HG03066 (cell line): Measurements from ENCODE around the gene REX1BD.
A peak's percentile ranks its signal among the peaks of the same experiment; 100 is the strongest.

Experiments
- ATAC-seq: cut with Tn5 transposase; IDR thresholded peaks from one replicate; pipeline ENCODE4 v1.9.1; 2021; ENCODE audit warnings: low read depth; ENCODE audit not compliant: unreplicated experiment

The REX1BD gene

DNA sequence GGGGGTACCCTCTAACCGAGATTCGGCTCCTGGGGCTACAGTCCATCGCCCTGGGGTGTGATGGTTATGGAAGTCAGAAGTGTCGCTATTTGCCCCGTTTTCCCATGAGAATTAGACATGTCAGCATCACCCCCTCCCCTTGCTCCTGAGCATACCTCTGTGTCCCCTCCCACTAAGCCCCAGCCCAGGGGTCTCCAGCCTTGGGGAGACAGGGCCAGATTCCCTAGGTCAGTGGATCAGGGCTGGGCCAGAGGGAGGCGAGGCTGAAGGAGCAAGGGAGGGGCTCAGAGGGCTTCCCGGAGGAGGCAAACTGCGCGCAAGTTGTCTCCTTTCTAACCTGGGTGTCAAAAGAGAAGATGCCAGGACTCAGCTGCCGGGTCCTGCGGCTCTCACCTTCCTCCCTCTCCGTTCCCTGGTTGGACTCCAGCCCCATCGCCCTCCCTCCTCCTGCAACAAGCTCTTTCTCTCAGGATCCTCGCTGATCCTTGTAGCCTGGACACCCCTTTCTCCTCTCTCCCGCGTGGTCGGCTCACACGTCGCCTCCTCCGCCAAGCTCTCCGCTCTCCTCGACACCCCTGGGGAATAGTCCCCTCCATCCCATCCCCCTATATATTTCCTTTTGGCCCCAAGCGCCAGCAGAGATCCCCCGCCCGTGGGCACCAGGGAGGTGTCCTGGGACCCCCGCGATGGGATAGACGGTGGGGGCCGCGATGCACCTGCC lies 23.6 kb downstream of the REX1BD start:
- no peak for ATAC-seq

GRCh38 chr19:18612772-18613588 lies 24.4 kb downstream of the REX1BD start, which contains the start of gene TMEM59L:
TSS of gene TMEM59L (plus strand) at chr19:18612870. CDS start at chr19:18612959, 89 bp downstream.
- ATAC-seq = no peak

DNA sequence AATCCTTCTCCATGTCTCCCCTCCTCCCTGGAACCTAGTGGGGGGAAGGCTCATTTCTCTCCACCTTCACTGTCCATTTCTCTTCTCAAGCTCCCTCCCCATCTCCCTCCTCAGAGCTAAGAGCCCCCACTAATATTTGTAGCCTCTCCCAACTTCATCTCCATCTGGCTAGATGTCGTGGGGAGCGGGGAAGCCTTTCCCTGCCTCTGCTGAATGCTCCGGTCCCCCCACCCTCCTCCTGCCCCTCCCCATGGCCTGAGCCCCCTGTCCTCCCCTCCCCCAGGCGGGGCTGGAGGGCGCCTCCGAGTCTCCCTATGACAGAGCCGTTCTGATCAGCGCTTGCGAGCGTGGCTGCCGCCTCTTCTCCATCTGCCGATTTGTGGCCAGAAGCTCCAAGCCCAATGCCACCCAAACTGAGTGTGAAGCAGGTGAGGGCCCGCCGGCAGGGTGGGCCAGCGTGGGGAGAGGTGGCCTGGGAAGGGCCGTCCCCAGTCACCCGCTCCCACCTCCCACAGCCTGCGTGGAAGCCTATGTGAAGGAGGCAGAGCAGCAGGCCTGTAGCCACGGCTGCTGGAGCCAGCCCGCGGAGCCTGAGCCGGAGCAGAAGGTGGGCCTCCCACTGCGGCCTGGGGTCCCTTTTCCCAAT lies 25.1 kb downstream of the REX1BD start:
- ATAC-seq = no peak

GRCh38 chr19:18616023-18616422 lies 27.4 kb downstream of the REX1BD start:
- ATAC-seq = no peak

- ATAC-seq = no peak
These were observed 29.0 kb downstream of the REX1BD start for GRCh38 chr19:18617562-18617961.

GRCh38 chr19:18618236-18618635 lies 29.6 kb downstream of the REX1BD start:
- no peak for ATAC-seq

DNA sequence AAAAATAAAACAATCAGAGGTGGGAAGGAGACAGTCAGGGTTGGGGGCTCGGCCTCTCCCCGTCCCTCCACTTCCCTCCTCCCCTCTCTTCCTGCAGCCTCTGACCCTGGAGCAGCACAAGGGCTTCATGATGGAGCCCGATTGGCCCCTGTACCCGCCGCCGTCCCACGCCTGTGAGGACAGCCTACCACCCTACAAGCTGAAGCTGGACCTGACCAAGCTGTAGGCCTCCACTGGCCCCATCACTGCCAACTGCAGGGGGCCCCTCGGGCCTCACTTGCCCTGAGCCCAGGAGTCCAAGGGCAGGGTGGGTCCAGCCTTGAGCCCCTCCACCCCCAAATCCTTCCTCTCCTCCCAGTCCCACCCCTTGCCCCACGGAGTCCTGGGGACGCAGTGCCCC lies 31.7 kb downstream of the REX1BD start:
- no peak for ATAC-seq

DNA sequence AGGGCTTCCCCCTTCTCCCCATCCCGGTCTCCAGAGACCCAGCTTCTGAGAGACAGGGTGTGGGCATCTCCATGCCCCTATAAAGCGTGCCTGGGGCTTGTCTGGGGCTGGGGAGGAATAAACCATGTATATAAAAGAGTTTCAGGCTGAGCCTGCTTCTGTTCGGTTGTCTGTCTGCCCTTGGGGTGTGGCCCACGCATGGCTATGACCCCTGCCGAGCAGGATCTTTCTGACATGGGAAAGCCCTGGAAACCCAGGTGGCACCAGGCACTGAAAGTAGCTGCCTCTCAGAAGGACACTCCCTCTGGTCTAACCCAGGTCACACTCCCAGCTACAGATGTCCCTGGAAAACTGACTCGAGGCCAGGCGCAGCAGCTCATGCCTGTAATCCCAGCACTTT lies 32.3 kb downstream of the REX1BD start:
- no peak for ATAC-seq

DNA sequence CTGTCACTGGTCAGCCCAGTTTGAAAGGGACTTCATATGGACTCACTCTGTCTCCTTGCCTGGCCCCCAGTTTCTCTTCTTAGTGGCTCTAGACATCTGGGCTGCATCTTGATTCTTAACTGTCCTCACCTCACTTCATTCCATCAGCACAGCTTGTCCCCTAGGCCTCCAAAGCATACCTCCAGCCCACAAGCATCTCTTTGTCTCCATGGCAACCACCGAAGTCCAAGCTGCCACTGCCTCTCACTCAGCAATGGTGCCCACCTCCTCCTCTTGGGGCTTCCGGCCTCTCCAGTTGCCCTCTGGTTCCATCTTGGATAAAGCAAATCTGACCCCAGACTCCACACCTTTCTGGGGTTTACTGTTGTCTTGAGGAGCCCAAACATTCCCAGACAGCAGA lies 38.3 kb downstream of the REX1BD start:
- ATAC-seq = no peak

DNA sequence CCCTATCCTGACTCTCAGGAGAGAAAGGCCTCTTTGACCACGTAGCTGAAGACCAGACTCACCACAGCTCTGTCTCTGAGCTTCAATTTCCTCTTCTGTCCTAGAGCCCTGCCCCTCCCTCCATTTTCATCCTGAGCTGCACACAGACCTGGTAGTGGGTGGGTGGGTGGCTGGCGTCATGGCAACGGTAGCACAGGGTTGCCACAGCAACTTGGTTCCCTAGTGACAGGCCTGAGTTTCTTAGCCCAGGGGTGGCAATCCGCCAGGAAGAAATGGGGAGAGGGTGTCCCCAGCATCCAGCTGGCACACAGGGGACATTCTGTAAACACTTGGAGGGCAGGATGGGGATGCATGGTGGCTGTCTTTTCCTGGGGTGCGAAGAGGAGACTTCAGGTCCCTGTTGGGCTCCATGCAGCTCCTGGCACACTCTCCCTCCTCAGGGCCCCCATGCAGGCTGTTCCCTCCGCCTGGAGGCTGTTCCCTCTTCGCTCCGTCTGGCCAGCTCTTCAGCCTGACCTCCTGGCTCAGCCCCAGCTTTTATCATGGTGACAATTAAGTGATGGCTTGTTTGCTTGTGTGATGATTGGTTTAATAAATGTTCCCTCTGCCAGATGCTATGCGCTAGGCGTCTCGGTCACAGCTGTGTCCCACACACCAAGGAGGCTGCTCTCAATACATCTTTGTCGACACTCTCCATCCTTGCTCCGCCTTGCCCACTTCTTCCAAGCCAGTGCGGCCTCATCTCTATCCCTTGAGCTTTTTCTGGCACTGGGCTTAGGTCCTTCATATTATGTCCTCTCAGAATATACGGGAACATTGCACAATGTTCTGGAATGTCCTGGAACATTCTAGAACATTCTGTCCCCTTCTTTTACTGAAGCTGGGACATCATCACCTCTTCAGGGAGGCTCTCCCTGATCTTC lies 40.8 kb downstream of the REX1BD start:
- ATAC-seq = no peak

DNA sequence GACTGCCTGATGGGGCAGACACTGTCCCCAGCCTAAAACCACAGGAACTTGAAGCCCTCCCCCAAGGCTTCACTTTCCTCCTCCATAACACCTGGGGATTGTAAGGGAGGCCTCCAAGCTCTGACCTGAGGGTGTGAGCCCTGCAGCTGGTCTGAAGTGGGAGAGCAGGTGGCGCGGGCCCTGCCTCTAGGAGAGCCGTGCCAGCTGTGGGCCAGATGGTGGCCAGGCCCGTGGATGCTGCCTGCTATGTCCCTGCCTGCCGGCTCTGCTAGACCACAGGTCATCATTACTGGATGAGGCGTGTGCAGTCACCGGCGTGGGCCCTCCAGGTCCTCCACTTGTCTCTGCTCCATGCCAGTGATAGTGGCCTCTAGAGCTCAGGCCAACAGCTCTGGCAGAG lies 44.7 kb downstream of the REX1BD start:
- ATAC-seq = no peak

DNA sequence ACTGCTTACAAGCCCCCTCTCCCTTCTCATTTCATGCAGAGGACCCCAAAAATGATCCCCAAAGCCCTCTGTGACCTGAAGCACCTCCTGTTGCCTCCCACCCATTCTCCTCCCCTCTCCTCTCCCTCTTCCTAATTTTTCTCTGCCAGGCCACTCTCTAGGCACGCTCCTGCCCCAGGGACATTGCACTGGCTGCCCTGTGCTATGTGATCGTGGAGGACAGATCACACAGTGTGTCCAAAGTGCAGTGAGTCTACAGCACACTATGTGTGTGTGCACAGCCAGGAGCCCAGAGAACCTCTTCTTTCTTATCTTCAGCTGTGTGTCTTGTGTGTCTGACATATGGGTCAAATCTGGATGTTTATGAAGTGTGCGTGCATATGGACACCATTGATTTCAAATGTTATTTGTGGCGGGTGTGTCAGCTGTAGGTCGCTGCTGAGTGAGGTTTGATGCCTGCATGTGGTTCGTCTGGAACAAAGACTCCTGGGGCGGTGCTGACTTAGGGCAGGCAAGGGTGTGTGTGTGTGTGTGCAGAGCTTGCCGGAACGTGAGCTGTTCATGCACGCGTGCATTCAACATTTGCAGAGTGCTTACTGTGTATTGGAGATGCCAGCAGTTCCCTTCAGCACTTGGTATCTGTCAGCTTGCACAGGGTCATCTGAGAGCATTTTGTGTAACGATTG lies 46.2 kb downstream of the REX1BD start:
- ATAC-seq = no peak

DNA sequence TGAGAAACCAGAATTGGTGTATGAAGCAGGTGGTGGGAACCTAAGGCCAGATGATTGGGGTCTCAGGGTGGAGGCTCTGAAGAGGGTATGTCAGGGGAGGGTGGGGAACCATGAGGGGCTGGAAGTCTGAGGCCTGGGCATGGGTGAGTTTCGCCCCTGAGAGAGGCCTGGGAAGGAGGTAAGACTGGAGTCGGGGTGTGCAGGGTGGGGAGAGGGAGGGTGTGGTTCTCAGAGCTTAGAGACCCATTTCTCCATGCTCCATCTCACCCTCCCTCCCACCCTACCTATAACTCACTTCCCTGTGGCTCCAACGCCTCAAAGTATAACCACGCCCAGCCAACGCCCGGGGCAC lies 47.2 kb downstream of the REX1BD start:
- no peak for ATAC-seq

- ATAC-seq = peak; percentile 90
These were observed 47.8 kb downstream of the REX1BD start for GRCh38 chr19:18636183-18636968.

DNA sequence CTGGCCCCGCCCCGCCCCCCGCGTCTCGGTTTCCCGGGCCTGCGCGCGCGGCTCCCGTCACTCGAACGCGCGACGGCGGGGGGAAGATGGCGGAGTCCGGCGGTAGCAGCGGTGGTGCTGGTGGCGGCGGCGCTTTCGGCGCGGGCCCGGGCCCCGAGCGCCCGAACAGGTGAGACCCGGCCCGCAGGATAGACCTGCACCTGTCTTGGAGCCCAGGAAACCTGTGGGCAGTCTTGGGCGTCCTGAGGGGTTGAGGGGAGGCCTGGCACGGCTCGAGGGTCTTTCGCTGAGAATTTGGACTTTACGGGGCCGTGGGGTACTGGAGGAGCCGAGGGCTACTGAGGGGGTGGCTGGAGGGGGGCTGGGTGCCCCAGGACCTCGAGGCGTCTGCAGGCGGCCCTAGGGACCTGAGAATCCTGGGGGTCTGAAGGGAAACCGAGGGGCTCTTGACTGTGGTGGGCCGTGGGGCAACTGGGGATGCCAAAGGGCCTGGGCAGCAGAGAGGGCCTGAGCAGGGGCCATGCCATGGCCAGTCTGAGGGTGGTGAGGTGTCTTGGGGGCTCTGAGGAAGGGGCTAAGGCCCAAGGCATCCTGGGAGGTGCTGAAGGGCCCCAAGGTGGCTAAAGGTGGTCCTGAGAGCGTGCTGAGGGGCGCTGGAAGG lies 48.5 kb downstream of the REX1BD start, which contains the start of gene KLHL26:
Gene KLHL26, plus strand, starts transcription at position 60 of the 661 bp plus-strand sequence. Its CDS starts 27 bp downstream, at position 87.
- no peak for ATAC-seq

- no peak for ATAC-seq
These were observed 49.4 kb downstream of the REX1BD start for GRCh38 chr19:18637673-18638630.

DNA sequence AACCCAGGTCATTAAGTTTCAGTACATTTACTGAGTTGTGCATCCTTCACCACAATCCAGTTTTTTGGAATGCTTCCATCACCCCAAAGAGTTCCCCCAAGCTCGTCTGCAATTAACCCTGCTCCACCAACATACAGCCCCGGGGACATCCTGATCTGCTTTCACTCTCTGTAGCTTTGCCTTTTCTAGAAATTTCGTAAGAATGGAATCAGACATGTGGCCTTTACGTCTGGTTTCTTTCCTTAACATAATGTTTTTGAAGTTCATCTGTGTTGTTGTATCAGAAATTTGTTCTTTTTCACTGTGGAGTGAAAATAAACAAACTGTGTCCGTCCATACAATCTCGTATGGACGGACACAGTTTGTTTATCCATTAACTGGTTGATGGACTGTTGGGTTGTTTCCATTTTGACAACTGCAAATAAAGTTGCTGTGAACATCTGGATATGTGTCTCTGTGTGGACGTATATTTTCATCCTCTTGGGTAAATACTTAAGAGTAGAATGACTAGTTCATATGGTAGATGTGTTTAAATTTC lies 51.2 kb downstream of the REX1BD start:
- no peak for ATAC-seq
